Duodenal mucosa (tissue), 2 donors: ENCODE data around the gene RHBDD3.

Experiments used
- H3K27ac ChIP-seq: one replicate; pipeline ENCODE4 v1.7.0; 2013; ENCODE audit warnings: low read depth, low read length
- H3K27me3 ChIP-seq, 2 donors: one replicate each; pipeline ENCODE4 v1.7.0; 2013; ENCODE audit warnings: low read length in 2 of 2, control low read depth in 1 of 2; ENCODE audit not compliant: insufficient read depth in 2 of 2, control insufficient read depth in 1 of 2
- H3K36me3 ChIP-seq, 2 donors: one replicate each; pipeline ENCODE4 v1.7.0; 2013; ENCODE audit warnings: low read length in 2 of 2, control low read depth in 1 of 2; ENCODE audit not compliant: insufficient read depth in 2 of 2, control insufficient read depth in 1 of 2
- H3K4me1 ChIP-seq, 2 donors: one replicate each; pipeline ENCODE4 v1.7.0; 2013; ENCODE audit warnings: low read length in 2 of 2, control low read depth in 1 of 2; ENCODE audit not compliant: insufficient read depth in 2 of 2, control insufficient read depth in 1 of 2
- H3K4me3 ChIP-seq, 2 donors: one replicate each; pipeline ENCODE4 v1.7.0; 2013; ENCODE audit warnings: low read length in 2 of 2, low read depth in 1 of 2
- H3K9ac ChIP-seq, 2 donors: one replicate each; pipeline ENCODE4 v1.7.0; 2013; ENCODE audit warnings: low read length in 2 of 2, low read depth in 1 of 2
- H3K9me3 ChIP-seq, 2 donors: one replicate each; pipeline ENCODE4 v1.7.0; 2013; ENCODE audit warnings: low read length in 2 of 2, control low read depth in 1 of 2; ENCODE audit not compliant: control insufficient read depth in 1 of 2

The RHBDD3 gene

DNA sequence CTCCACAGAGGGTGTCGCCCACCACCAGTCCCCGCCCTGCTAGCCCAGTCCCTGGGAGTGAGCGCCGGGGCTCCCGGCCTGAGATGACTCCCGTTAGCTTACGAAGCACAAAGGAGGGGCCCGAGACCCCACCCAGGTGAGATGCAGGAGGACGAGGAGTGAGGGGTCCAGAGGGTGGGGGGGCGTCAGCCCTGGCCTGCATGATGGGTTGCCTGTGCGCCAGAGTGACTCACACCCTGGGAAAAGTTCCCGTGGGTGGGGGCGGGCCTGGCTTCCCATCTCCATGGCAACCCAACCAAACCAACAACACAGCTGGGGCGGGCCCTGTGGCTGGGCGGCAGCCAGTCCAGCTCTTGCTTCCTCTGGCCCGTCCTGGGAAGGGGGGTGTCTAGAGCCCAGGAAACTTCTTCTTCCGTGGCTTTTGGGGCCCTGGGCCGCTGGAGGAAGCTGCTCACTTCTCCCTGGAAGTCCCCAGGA, 43.1 kb upstream of the RHBDD3 start:
- Histone ChIP-seq H3K27me3 (peaks cover 4 to 15% of the 10 kb centered on the region in 2 donors), H3K9ac (peak overlapping the region in 1 of 2 donors; percentile 18), H3K4me3 (peak overlapping the region; percentile 35 to 36), H3K27ac (peak overlapping the region; percentile 50), H3K9me3 (no peaks in the 10 kb centered on the region), H3K36me3 (no peaks in the 10 kb centered on the region), H3K4me1 (peaks cover 48 to 69% of the 10 kb centered on the region in 2 donors)

GRCh38 chr22:29310065-29310862, 42.5 kb upstream of the RHBDD3 start:
- peaks cover 4 to 14% of the 10 kb centered on the region in 2 donors for H3K27me3 ChIP-seq
- peak overlapping the region in 1 of 2 donors; percentile 35 for H3K4me3 ChIP-seq
- H3K9ac ChIP-seq = peak overlapping the region in 1 of 2 donors; percentile 32
- peaks cover 50 to 71% of the 10 kb centered on the region in 2 donors for H3K4me1 ChIP-seq
- H3K36me3 ChIP-seq = no peaks in the 10 kb centered on the region
- no peaks in the 10 kb centered on the region for H3K9me3 ChIP-seq
- peak overlapping the region; percentile 50 for H3K27ac ChIP-seq

GRCh38 chr22:29309332-29310064, 41.7 kb upstream of the RHBDD3 start:
- Histone ChIP-seq H3K9ac (peak overlapping the region in 1 of 2 donors; percentile 2), H3K9me3 (no peaks in the 10 kb centered on the region), H3K4me3 (peak overlapping the region; percentile 50 to 86), H3K27me3 (peaks cover 0 to 9% of the 10 kb centered on the region in 2 donors), H3K36me3 (no peaks in the 10 kb centered on the region), H3K27ac (no peak overlapping the region), H3K4me1 (peaks cover 46 to 66% of the 10 kb centered on the region in 2 donors)

GRCh38 chr22:29308791-29309262, 41.0 kb upstream of the RHBDD3 start:
- peaks cover 39 to 59% of the 10 kb centered on the region in 2 donors for H3K4me1 ChIP-seq
- peak overlapping the region in 1 of 2 donors; percentile 2 for H3K9ac ChIP-seq
- no peak overlapping the region for H3K27ac ChIP-seq
- peak overlapping the region; percentile 50 to 86 for H3K4me3 ChIP-seq
- H3K9me3 ChIP-seq = no peaks in the 10 kb centered on the region
- H3K36me3 ChIP-seq = no peaks in the 10 kb centered on the region
- peaks cover 0 to 2% of the 10 kb centered on the region in 2 donors for H3K27me3 ChIP-seq

DNA sequence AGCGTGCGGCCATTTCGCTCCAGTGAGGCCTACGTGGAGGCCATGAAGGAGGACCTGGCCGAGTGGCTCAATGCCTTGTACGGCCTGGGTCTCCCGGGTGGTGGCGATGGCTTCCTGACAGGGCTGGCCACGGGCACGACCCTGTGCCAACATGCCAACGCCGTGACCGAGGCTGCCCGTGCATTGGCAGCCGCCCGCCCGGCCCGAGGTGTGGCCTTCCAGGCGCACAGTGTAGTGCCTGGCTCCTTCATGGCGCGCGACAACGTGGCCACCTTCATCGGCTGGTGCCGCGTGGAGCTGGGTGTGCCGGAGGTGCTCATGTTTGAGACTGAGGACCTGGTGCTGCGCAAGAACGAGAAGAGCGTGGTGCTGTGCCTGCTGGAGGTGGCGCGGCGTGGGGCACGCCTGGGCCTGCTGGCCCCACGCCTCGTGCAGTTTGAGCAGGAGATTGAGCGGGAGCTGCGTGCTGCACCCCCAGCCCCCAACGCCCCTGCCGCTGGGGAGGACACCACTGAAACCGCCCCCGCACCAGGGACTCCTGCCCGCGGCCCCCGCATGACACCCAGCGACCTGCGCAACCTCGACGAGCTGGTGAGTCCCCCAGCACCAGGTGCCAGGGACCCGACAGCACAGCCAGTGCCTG, 40.5 kb upstream of the RHBDD3 start:
- H3K27ac ChIP-seq = no peak overlapping the region

DNA sequence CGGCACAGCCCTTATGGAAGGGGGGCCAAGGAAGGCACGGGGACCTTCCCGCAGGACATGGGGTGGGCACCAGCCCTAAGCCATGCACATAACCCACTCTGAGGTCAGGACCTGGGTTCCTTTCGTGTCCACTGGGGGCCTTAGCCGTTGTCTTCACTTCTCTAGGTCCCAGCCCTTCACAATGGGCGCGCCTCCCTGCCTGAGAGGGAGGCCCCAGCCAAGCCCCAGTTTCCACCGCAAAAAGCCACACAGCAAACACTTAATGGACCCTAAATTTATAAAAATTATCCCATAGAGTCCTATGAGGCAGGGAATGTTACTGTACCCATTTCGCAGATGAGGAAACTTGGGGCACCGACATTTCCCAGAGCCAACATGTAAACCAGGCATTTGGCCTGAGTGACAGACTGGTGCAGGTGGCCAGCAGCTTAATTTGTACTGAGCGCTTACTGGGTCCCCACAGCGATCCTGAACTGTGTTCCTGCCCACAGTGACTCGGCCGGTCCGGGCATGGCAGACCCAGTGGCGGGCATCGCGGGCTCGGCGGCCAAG, 39.9 kb upstream of the RHBDD3 start:
- peaks cover 44 to 59% of the 10 kb centered on the region in 2 donors for H3K4me1 ChIP-seq

More for the DNA sequence above, 40.5 kb upstream of the RHBDD3 start:
- Histone ChIP-seq H3K27me3 (no peaks in the 10 kb centered on the region), H3K9me3 (no peaks in the 10 kb centered on the region), H3K4me1 (peaks cover 38 to 58% of the 10 kb centered on the region in 2 donors), H3K4me3 (peak overlapping the region; percentile 75 to 86), H3K36me3 (no peaks in the 10 kb centered on the region), H3K9ac (peak overlapping the region in 1 of 2 donors; percentile 72)

DNA sequence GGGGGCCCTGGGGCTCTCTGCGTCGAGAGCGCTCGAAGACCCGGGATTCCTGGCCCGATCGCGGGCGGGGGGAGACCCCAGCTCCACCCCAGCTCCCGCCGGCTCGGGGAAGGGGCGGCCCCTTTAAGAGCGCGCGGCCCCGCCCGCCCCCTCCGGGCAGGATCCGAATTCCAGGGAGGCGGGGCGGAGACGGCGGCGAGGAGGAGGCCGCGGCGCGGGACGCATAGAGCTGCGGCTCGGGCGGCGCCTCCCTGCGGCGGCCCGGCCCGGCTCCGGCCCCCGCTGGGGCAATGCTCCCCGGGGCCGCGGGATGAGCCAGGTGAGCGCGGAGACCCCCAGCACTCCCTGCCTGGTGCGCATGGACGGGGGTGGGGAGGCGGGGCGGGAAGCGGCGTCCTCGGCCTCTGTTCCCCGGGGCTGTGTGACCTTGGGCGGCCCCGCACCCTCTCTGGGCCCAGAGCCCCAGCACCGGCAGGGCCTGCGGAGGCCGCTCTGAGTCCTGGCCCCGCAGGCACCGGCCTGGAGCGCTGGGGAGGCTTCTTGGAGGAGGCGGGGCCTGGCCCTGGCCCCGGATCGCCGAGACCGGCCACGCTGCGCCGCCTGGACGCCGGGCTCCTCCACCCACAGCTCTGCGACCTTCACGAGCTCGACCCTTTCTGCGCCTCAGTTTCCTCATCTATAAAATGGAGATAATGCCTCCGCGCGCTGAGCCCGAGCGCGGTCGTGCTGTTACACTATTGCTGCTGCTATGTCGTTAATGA, 39.2 kb upstream of the RHBDD3 start:
- no peaks in the 10 kb centered on the region for H3K27me3 ChIP-seq
- peak overlapping the region; percentile 71 to 72 for H3K9ac ChIP-seq
- H3K27ac ChIP-seq = peak overlapping the region; percentile 66
- peak overlapping the region; percentile 75 to 86 for H3K4me3 ChIP-seq
- H3K36me3 ChIP-seq = no peaks in the 10 kb centered on the region
- H3K4me1 ChIP-seq = peaks cover 50 to 65% of the 10 kb centered on the region in 2 donors
- no peaks in the 10 kb centered on the region for H3K9me3 ChIP-seq

More for the DNA sequence above, 39.9 kb upstream of the RHBDD3 start:
- no peaks in the 10 kb centered on the region for H3K36me3 ChIP-seq
- H3K27me3 ChIP-seq = no peaks in the 10 kb centered on the region
- H3K9ac ChIP-seq = peak overlapping the region; percentile 71 to 72
- H3K4me3 ChIP-seq = peak overlapping the region; percentile 75 to 86
- no peaks in the 10 kb centered on the region for H3K9me3 ChIP-seq
- H3K27ac ChIP-seq = no peak overlapping the region

DNA sequence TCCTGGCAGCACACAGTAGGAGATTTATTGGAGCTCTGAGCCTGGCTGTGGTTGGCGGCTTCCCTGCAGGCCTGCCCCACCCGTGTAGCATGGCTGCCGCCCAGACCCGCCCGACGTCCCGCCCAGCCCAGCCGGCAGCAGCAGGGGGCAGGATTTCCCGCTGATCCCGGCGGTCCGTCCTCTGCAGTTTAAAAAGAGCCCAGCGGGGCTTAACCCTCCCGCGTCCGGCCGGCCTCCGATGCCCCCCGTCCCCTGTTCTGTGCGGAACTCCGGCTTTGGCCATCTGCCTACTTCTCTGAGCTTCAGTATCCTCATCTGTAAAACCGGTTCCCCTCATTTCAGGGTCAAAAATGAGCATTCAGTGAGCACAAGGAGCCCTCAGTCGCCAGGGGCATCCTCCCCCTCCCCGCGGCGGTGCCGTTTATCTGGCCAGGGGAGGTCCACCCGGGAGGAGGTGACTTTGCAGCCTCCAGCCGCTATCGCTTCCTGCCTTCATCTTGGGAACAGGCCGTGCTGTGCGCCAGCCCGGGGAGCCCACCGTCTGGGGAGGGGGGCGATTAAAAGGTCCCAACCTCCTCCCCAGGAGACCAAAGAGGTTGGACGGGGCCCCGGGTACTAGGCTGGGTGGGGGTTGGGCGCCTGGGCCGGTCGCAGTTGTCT, 38.5 kb upstream of the RHBDD3 start, which contains the start of gene GAS2L1:
Gene GAS2L1, plus strand, starts transcription at position 476 of the 660 bp plus-strand sequence. CDS start 1,456 bp downstream, outside the sequence.
- H3K27ac ChIP-seq = peak within 1 kb of the TSS; percentile 66
- peak within 1 kb of the TSS; percentile 71 to 72 for H3K9ac ChIP-seq
- peaks cover 0 to 2% of the 10 kb centered on the region in 2 donors for H3K36me3 ChIP-seq
- H3K4me1 ChIP-seq = peaks cover 56 to 66% of the 10 kb centered on the region in 2 donors
- H3K27me3 ChIP-seq = no peaks in the 10 kb centered on the region
- no peaks in the 10 kb centered on the region for H3K9me3 ChIP-seq
- H3K4me3 ChIP-seq = peak within 1 kb of the TSS; percentile 75 to 86
